Mesangial cell (primary cell): ENCODE data around the gene DENND1C. TPM values are rescaled to one million over a fixed set of nuclear protein-coding genes. Genes with fewer than 3 reads are reported as not detected.

Experiments
- total RNA-seq: library from RNA; depleted of rRNA; stranded (reverse); fragments of >200 nt; gene quantifications from 2 replicates; pipeline ENCODE4 v1.2.3, GENCODE V29; 2015

The DENND1C gene
- 0.81 and 2.0 TPM in 2 replicates for total RNA-seq

DNA sequence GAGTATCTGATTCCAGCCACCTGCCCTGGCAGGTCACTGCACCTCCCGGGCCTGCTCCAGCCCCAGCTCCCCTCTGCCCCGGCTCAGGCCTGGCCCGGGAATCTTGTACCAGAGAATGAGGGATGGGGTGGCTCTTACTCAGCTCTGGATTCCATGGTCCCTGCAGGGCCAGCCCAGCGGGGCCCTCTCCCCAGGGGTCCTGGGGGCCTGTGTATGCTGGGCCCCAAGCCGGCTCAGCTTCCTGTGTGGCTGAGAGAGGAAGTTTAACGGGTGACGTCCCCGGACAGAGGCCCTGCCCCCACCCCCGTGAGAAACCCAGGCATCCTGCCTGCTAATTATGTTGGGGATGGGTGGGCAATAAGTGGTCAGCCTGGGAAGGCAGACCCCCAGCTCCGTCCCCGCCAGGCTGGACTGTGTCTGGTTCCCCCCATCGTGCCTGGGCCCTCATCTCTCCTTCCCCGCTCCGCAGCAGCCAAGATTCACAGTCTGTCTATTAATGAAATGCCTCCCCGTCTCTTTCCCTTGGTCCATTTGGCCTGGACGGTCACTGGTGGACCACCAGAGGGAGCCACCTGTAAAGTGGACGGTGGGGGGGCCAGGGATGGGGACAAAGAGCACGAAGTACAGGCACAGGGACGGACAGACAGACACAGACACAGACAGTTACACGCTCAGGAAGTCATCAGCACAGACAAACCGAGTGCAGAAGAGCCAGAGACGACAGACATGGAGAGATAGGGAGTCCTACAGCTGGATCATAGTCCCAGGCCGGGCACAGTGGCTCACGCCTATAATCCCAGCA is at the start of gene DENND1C:
TSS of gene DENND1C (minus strand) at position 247 of the 802 bp plus-strand sequence. CDS start at position 155, 92 bp downstream.

DNA sequence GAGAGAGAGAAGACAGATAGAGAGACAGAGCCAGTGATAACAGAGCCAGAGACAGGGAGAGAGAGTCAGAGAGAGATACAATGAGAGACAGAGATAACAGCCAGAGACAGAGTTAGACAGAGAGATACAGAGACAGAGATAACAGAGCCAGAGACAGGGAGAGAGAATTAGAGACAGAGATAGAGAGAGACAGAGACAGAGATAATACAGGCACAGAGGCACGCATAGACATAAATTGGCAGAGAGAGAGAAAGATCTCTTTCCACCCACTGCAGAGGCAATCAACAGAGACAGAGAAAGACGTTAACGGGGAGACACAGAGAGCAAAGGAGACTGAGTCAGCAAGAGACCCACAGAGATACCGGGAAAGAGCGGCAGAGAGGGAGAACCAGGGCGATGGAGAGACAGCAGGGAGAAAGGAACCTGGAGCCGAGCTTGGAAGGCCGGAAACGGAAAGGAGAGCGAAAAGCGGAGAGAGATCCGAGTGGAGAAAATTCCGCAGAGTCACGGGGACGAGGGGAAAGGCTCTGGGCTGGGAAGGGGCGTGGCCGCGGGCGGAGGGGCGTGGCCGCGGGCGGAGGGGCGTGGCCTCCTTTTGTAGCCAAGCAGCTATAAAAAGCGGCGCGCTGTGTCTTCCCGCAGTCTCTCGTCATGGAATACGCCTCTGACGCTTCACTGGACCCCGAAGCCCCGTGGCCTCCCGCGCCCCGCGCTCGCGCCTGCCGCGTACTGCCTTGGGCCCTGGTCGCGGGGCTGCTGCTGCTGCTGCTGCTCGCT is 49.0 kb upstream of the DENND1C start, which contains the start of gene TNFSF9:
TSS of gene TNFSF9 (plus strand) at position 641 of the 777 bp plus-strand sequence. CDS start at position 652, 11 bp downstream.

GRCh38 chr19:6501740-6502648 is 20.4 kb upstream of the DENND1C start, which contains the start of gene TUBB4A:
TSS of gene TUBB4A (minus strand) at chr19:6502309. CDS start at chr19:6502212, 97 bp downstream.

GRCh38 chr19:6464070-6464873 is 17.3 kb downstream of the DENND1C start, which contains the start of gene CRB3:
TSS of gene CRB3 (plus strand) at chr19:6464271. CDS start at chr19:6464702, 431 bp downstream.

DNA sequence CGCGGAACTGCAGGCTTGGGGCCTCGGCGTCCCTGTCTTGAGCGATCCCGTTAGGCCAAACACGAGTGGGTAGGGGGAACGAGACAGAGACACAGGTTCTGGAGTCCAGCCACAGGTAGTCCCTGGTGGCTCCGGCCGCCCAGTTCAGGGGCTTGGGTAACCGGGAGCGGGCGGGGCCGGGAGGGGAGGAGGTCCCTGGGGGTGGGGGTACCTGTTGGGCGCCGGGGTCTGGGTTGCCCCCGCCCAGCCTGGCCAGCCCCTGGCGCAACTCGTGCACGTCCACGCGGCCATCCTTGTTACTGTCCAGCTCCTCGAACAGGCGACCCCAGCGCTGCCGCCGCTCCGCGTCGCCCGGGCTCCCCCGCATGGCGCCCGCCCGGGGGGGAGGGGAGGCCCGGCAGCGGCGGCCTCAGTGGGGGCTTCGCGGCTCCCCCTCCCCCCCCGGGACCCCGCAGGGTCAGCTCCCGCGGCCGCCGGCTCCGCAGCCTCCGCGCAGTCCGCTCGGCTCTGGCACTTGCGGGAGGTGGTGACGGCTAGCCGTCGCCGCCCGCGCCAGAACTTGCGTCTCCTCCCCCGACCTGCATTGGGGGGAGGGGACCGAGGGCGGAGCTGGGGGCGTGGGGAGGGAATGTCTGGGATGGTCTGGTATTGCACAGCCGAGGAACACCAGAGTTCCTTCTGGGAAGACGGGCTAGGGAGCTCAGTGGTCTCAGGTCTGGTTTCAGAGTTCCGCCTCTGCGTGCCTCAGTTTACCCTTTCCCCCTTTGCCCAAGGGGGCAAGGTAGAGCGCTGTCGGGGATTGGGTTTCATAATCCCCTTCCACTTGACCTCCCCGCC is 22.1 kb downstream of the DENND1C start, which contains the start of gene SLC25A23:
TSS of gene SLC25A23 (minus strand) at position 531 of the 837 bp plus-strand sequence. CDS start at position 367, 164 bp downstream.

GRCh38 chr19:6433663-6434062 is 47.9 kb downstream of the DENND1C start, which contains the start of gene SLC25A41:
TSS of gene SLC25A41 (minus strand) at chr19:6433763. CDS start at chr19:6433693, 70 bp downstream.

GRCh38 chr19:6424195-6424938 is 57.2 kb downstream of the DENND1C start, which contains the start of gene KHSRP:
TSS of gene KHSRP (minus strand) at chr19:6424811. CDS start at chr19:6424701, 110 bp downstream.

Other genes starting within 250 kb of the DENND1C start
- gene MLLT1, start 201.8 kb downstream of the DENND1C start, total RNA-seq: 29.8 and 40.4 TPM in 2 replicates
- not detected in 2 replicates for gene ACER1, start 148.2 kb downstream of the DENND1C start, total RNA-seq
- gene CLPP, start 120.3 kb downstream of the DENND1C start, total RNA-seq: 203 and 247 TPM in 2 replicates
- gene ALKBH7, start 109.0 kb downstream of the DENND1C start, total RNA-seq: 75.1 and 134 TPM in 2 replicates
- 0.65 and 2.9 TPM in 2 replicates for gene PSPN, start 105.9 kb downstream of the DENND1C start, total RNA-seq
- gene GTF2F1, start 88.6 kb downstream of the DENND1C start, total RNA-seq: 39.4 and 44.6 TPM in 2 replicates
- 177 and 285 TPM in 2 replicates for gene KHSRP, start 57.0 kb downstream of the DENND1C start, total RNA-seq
- gene SLC25A41, start 48.0 kb downstream of the DENND1C start, total RNA-seq: not detected in 2 replicates
- gene SLC25A23, start 22.0 kb downstream of the DENND1C start, total RNA-seq: 76.3 and 177 TPM in 2 replicates
- 33.6 and 79.1 TPM in 2 replicates for gene CRB3, start 17.5 kb downstream of the DENND1C start, total RNA-seq
- 4.6 and 15.2 TPM in 2 replicates for gene TUBB4A, start 20.5 kb upstream of the DENND1C start, total RNA-seq
- 20.9 and 28.5 TPM in 2 replicates for gene TNFSF9, start 49.2 kb upstream of the DENND1C start, total RNA-seq
- gene CD70, start 109.4 kb upstream of the DENND1C start, total RNA-seq: 70.9 and 153 TPM in 2 replicates
- not detected in 2 replicates for gene TNFSF14, start 188.4 kb upstream of the DENND1C start, total RNA-seq
- gene C3, start 238.9 kb upstream of the DENND1C start, total RNA-seq: 0.49 and 10.9 TPM in 2 replicates